Esophagus muscularis mucosa (tissue), 4 donors: ENCODE measurements around the gene PRKCD. TPM values are rescaled to one million over a fixed set of nuclear protein-coding genes. Genes with fewer than 3 reads are reported as not detected.
A peak's percentile ranks its signal among the peaks of the same experiment; 100 is the strongest.

Experiments used
- DNase-seq: peaks from one replicate; pipeline ENCODE4 v3.0.0-alpha.2; 2017; ENCODE audit errors: extremely low spot score
- H3K27ac ChIP-seq, 4 donors: fragments of 200-600 bp; sonication (generic); replicated peaks in 1 of 4; 1 replicate in 3 of 4; 2 replicates in 1 of 4; pipeline ENCODE4 v1.5.1; 2016 to 2019; ENCODE audit warnings: mild to moderate bottlenecking in 1 of 4
- H3K27me3 ChIP-seq, 4 donors: fragments of 200-600 bp; sonication (generic); one replicate each; pipeline versions ENCODE4 v1.5.1 to v1.6.0; 2016 to 2019
- H3K36me3 ChIP-seq, 4 donors: fragments of 200-600 bp; sonication (generic); one replicate each; pipeline ENCODE4 v1.5.1; 2016 to 2019
- H3K4me1 ChIP-seq, 4 donors: fragments of 200-600 bp; sonication (generic); one replicate each; pipeline ENCODE4 v1.5.1; 2016 to 2019
- H3K4me3 ChIP-seq, 4 donors: fragments of 200-600 bp; sonication (generic); 1 replicate in 2 of 4; 2 replicates in 2 of 4; pipeline ENCODE4 v1.5.1; 2016 to 2019; ENCODE audit warnings: mild to moderate bottlenecking in 4 of 4, moderate library complexity in 1 of 4
- H3K9me3 ChIP-seq, 4 donors: fragments of 200-600 bp; sonication (generic); 1 replicate in 3 of 4; 2 replicates in 1 of 4; pipeline ENCODE4 v1.5.1; 2016 to 2019
- CTCF ChIP-seq, 3 experiments: fragments of 200-600 bp in 2 of 3; fragments of 450-650 bp in 1 of 3; sonication (generic) in 2 of 3; IDR thresholded peaks; one replicate each; pipeline ENCODE4 v1.5.1; 2017 to 2019; ENCODE audit warnings: antibody characterized with exemption in 3 of 3, mild to moderate bottlenecking in 2 of 3, moderate library complexity in 1 of 3
- EP300 ChIP-seq: sonication (generic); formaldehyde crosslinking; IDR thresholded peaks from one replicate; pipeline ENCODE4 v1.6.1; 2017; ENCODE audit warnings: antibody characterized with exemption
- POLR2A ChIP-seq: fragments of 450-650 bp; IDR thresholded peaks from one replicate; pipeline ENCODE4 v1.6.1; 2017; ENCODE audit warnings: antibody characterized with exemption, moderate library complexity, mild to moderate bottlenecking, low read depth
- POLR2AphosphoS5 ChIP-seq, 2 donors: sonication (generic); formaldehyde crosslinking; IDR thresholded peaks; one replicate each; pipeline ENCODE4 v1.6.1; 2017; ENCODE audit warnings: antibody characterized with exemption in 2 of 2
- WGBS: methylation state at CpG from one replicate; pipeline ENCODE4 v1.1.5; 2018; 5-methylcytosine and 5-hydroxymethylcytosine counted together
- intact Hi-C: fragments of 100-400 bp; cut with DNase I; formaldehyde crosslinking; loops from one replicate; pipeline ENCODE4 v1.15.1; 2023
- total RNA-seq, 4 donors: library from RNA; depleted of rRNA; stranded (reverse); fragments of >200 nt; gene quantifications; one replicate each; pipeline versions ENCODE4 v1.1.0 to v1.2.1, GENCODE V29; 2016

The PRKCD gene
- total RNA-seq: 10 to 100 TPM in 3 of 4 donors, 1 to 10 TPM in 1; 7.0 to 16.7 (median 12.4) TPM

GRCh38 chr3:53160660-53161449 is at the start of gene PRKCD:
Gene PRKCD, plus strand, starts transcription at chr3:53161209. Its CDS starts 17,214 bp downstream, at chr3:53178423.
- 0% methylated on average over 17 of the region's 88 CpGs for WGBS
- Histone ChIP-seq H3K4me1 (peaks cover 25 to 75% (median 55%) of the 10 kb centered on the region in 4 donors), H3K27ac (peak within 1 kb of the TSS; percentile 81 to 86 (median 84)), H3K36me3 (peaks cover 0 to 2% (median 0%) of the 10 kb centered on the region in 4 donors), H3K9me3 (no peaks in the 10 kb centered on the region), H3K27me3 (peaks cover 0 to 8% (median under 1%) of the 10 kb centered on the region in 4 donors), H3K4me3 (peak within 1 kb of the TSS; percentile 79 to 92 (median 88))
- DNase-seq: peak; percentile 95
- TF ChIP-seq POLR2AphosphoS5 (IDR thresholded peaks at IDR 0.05) (peak; percentile 70 to 81), CTCF (IDR thresholded peaks at IDR 0.05) (peak in 2 of 3 experiments; percentile 54 to 82), POLR2A (no peak)
- intact Hi-C loops: no loop called here

GRCh38 chr3:53111822-53112221 is 49.2 kb upstream of the PRKCD start:
- Histone ChIP-seq H3K36me3 (peaks cover 0 to 62% (median 30%) of the 10 kb centered on the region in 4 donors), H3K4me1 (peaks cover 9 to 42% (median 35%) of the 10 kb centered on the region in 4 donors), H3K27me3 (no peaks in the 10 kb centered on the region), H3K4me3 (no peak overlapping the region), H3K9me3 (no peaks in the 10 kb centered on the region), H3K27ac (peak overlapping the region in 1 of 4 donors; percentile 23)
- DNase-seq: no peak
- intact Hi-C loops: no loop called here
- 62% methylated on average over 3 of the region's 3 CpGs for WGBS
- TF ChIP-seq POLR2A (no peak), CTCF (IDR thresholded peaks at IDR 0.05) (no peak), POLR2AphosphoS5 (IDR thresholded peaks at IDR 0.05) (no peak)

- TF ChIP-seq POLR2AphosphoS5 (IDR thresholded peaks at IDR 0.05): peak in 1 of 2 donors; percentile 36
- TF ChIP-seq POLR2A: no peak
- Histone ChIP-seq H3K36me3 (peaks cover 7 to 63% (median 46%) of the 10 kb centered on the region in 4 donors), H3K4me1 (peaks cover 9 to 42% (median 35%) of the 10 kb centered on the region in 4 donors), H3K27me3 (no peaks in the 10 kb centered on the region), H3K4me3 (no peak overlapping the region), H3K27ac (peak overlapping the region; percentile 41 to 75 (median 70)), H3K9me3 (no peaks in the 10 kb centered on the region)
- intact Hi-C loops: loop anchor here (1.0 kb wide), 1 partner anchor 82 kb away; no protein-coding TSS in a partner anchor
- WGBS: 57% methylated on average over 1 of the region's 1 CpG
- no peak for DNase-seq
These were observed 47.6 kb upstream of the PRKCD start for GRCh38 chr3:53113293-53114010.

GRCh38 chr3:53114011-53114400 is 47.0 kb upstream of the PRKCD start:
- peak; percentile 96 for DNase-seq
- Histone ChIP-seq H3K4me1 (peaks cover 9 to 41% (median 35%) of the 10 kb centered on the region in 4 donors), H3K27me3 (no peaks in the 10 kb centered on the region), H3K9me3 (no peaks in the 10 kb centered on the region), H3K4me3 (no peak overlapping the region), H3K27ac (peak overlapping the region; percentile 41 to 75 (median 70)), H3K36me3 (peaks cover 13 to 63% (median 49%) of the 10 kb centered on the region in 4 donors)
- TF ChIP-seq CTCF (IDR thresholded peaks at IDR 0.05): peak; percentile 87 to 91 (median 88)
- TF ChIP-seq POLR2A: no peak
- TF ChIP-seq POLR2AphosphoS5 (IDR thresholded peaks at IDR 0.05): peak in 1 of 2 donors; percentile 25
- TF ChIP-seq EP300: no peak
- intact Hi-C loops: loop anchor here (1.0 kb wide), 1 partner anchor 81 kb away; no protein-coding TSS in a partner anchor
- WGBS: 10% methylated on average over 5 of the region's 5 CpGs
